ENCODE measurements around the gene TSPAN32.

- TF ChIP-seq, protein P1, sequence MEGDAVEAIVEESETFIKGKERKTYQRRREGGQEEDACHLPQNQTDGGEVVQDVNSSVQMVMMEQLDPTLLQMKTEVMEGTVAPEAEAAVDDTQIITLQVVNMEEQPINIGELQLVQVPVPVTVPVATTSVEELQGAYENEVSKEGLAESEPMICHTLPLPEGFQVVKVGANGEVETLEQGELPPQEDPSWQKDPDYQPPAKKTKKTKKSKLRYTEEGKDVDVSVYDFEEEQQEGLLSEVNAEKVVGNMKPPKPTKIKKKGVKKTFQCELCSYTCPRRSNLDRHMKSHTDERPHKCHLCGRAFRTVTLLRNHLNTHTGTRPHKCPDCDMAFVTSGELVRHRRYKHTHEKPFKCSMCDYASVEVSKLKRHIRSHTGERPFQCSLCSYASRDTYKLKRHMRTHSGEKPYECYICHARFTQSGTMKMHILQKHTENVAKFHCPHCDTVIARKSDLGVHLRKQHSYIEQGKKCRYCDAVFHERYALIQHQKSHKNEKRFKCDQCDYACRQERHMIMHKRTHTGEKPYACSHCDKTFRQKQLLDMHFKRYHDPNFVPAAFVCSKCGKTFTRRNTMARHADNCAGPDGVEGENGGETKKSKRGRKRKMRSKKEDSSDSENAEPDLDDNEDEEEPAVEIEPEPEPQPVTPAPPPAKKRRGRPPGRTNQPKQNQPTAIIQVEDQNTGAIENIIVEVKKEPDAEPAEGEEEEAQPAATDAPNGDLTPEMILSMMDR (IDR thresholded peaks at IDR 0.05 in 8 of 11, conservative IDR thresholded peaks at IDR 0.05 in 3 of 11): no peak
- TF ChIP-seq POLR2A (IDR thresholded peaks at IDR 0.05): no peak
Measured at GRCh38 chr11:2363130-2363529, 61.3 kb downstream of the TSPAN32 start.
